Tibial artery (tissue), 4 donors: ENCODE measurements around the gene CERK.

ENCODE experiments used
- DNase-seq, 2 donors: peaks; one replicate each; pipeline ENCODE4 v3.0.0-alpha.2; 2019
- H3K27ac ChIP-seq, 2 donors: fragments of 200-600 bp; sonication (generic) in 1 of 2; 1 replicate in 1 of 2; 2 replicates in 1 of 2; pipeline ENCODE4 v1.5.1; 2018 to 2019; ENCODE audit warnings: mild to moderate bottlenecking in 1 of 2
- H3K27me3 ChIP-seq, 2 donors: fragments of 200-600 bp; sonication (generic) in 1 of 2; one replicate each; pipeline versions ENCODE4 v1.5.1 to v1.6.0; 2016 to 2019
- H3K36me3 ChIP-seq, 3 donors: fragments of 200-600 bp; sonication (generic) in 2 of 3; one replicate each; pipeline ENCODE4 v1.5.1; 2016 to 2019; ENCODE audit warnings: mild to moderate bottlenecking in 2 of 3
- H3K4me1 ChIP-seq, 4 donors: fragments of 200-600 bp; sonication (generic) in 2 of 4; 1 replicate in 3 of 4; 2 replicates in 1 of 4; pipeline ENCODE4 v1.5.1; 2016 to 2019
- H3K4me3 ChIP-seq, 2 donors: fragments of 200-600 bp; sonication (generic) in 1 of 2; 1 replicate in 1 of 2; 2 replicates in 1 of 2; pipeline ENCODE4 v1.5.1; 2018 to 2019; ENCODE audit warnings: mild to moderate bottlenecking in 2 of 2
- H3K9me3 ChIP-seq, 3 donors: fragments of 200-600 bp; sonication (generic) in 1 of 3; one replicate each; pipeline ENCODE4 v1.5.1; 2016 to 2019
- intact Hi-C: fragments of 100-400 bp; cut with DNase I; formaldehyde crosslinking; loops from one replicate; pipeline ENCODE4 v1.15.0; 2023; ENCODE audit warnings: low total_unique reads
- TF ChIP-seq, protein P1 (sequence below), 2 experiments: fragments of 200-600 bp in 1 of 2; fragments of 450-650 bp in 1 of 2; IDR thresholded peaks; one replicate each; pipeline ENCODE4 v1.5.1; 2017 to 2019; ENCODE audit warnings: antibody characterized with exemption in 2 of 2, mild to moderate bottlenecking in 1 of 2, moderate library complexity in 1 of 2

Gene CERK

DNA sequence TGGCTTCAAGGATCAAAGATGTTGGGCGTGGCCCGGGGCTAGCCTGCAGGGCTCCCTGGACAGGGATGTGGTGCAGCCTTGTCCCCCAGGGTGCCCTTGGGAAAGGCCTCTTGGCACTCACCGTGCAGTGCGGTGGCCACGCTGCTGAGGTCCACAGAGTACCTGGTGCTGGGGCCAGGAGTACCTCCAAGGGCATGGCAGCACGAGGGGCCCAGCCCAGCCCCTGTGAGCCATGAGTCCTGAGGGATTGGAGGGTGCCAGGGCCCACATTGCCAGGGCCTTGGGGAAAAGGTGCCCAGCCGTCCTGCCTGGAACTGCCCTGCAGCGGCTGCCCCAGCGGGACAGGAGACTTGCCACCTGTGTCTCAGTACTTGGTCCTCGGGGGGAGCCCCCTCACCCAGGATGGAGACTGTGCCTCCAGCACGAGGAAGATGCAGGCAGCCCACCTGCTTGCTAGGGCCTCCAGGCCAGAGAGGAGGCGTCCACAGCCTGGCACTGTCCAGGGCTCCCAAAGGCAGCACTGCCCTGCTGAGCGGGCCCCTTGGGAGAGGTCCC, 73.7 kb downstream of the CERK start:
- Histone ChIP-seq H3K4me3 (no peak overlapping the region), H3K4me1 (peaks cover 0 to 3% (median 0%) of the 10 kb centered on the region in 4 donors), H3K27ac (no peak overlapping the region), H3K27me3 (no peaks in the 10 kb centered on the region), H3K36me3 (peaks cover 0 to 72% (median 34%) of the 10 kb centered on the region in 3 donors), H3K9me3 (no peaks in the 10 kb centered on the region)
- intact Hi-C loops, result no loop called here
- DNase-seq, result no peak
- TF ChIP-seq, protein P1, sequence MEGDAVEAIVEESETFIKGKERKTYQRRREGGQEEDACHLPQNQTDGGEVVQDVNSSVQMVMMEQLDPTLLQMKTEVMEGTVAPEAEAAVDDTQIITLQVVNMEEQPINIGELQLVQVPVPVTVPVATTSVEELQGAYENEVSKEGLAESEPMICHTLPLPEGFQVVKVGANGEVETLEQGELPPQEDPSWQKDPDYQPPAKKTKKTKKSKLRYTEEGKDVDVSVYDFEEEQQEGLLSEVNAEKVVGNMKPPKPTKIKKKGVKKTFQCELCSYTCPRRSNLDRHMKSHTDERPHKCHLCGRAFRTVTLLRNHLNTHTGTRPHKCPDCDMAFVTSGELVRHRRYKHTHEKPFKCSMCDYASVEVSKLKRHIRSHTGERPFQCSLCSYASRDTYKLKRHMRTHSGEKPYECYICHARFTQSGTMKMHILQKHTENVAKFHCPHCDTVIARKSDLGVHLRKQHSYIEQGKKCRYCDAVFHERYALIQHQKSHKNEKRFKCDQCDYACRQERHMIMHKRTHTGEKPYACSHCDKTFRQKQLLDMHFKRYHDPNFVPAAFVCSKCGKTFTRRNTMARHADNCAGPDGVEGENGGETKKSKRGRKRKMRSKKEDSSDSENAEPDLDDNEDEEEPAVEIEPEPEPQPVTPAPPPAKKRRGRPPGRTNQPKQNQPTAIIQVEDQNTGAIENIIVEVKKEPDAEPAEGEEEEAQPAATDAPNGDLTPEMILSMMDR (IDR thresholded peaks at IDR 0.05), result no peak

DNA sequence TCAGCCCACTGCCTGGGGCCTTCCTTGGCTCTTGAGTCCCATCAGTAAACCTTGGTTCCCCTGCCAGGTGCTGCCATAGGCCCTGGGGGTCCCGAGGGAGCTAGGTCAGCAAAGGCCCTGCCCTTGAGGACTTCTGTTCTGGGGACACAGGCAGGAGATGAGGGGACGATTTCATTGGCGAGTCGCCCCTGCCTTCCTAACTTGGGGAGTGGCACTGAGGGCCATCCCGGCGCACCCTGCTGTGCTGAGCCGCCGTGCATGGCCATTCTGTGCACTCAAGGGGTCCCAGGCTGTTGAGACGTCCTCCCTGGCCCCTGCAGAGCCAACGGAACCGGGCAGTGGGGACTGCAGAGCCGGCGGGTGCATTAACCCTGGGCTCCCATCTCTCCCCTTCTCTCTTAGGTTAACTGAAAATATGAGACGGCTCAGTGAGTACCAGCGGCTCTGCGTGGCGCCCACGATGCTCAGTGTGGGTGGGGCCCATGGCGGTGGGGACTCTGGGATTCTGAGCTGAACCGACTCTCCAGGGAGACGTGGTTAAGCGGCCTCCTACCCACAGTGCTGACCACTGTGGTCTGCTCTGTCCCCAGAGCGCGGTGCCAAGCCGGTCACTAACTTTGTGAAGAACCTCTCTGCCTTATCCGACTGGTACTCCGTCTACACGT, 74.5 kb downstream of the CERK start:
- no peak for DNase-seq
- Histone ChIP-seq H3K4me3 (no peak overlapping the region), H3K27me3 (no peaks in the 10 kb centered on the region), H3K36me3 (peaks cover 0 to 71% (median 32%) of the 10 kb centered on the region in 3 donors), H3K27ac (no peak overlapping the region), H3K9me3 (no peaks in the 10 kb centered on the region), H3K4me1 (peaks cover 0 to 3% (median 0%) of the 10 kb centered on the region in 4 donors)
- intact Hi-C loops, result no loop called here
- TF ChIP-seq, protein P1 (IDR thresholded peaks at IDR 0.05), result no peak

DNA sequence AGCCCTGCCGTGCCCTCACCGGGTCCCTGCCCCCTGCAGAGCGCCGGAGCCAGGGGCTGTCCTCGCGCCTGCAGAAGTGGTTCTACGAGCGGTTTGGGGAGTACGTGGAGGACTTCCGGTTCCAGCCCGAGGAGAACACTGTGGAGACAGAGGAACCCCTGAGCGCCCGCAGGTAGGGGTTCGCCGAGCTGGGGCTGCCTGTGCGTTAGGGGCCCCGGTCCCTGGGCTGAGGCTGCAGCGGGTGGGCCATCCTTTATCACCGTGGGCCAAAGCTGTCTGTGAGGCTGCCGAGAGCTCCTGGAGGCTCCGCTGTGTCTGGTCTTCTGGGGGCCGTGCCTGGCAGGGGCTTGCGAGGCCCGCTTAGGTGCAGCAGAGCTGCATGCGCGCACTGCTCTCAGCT, 75.1 kb downstream of the CERK start:
- H3K36me3 ChIP-seq, result peaks cover 0 to 67% (median 26%) of the 10 kb centered on the region in 3 donors
- H3K27ac ChIP-seq, result no peak overlapping the region
- DNase-seq, result no peak
- TF ChIP-seq, protein P1 (IDR thresholded peaks at IDR 0.05), result no peak
- H3K4me1 ChIP-seq, result peaks cover 0 to 3% (median 0%) of the 10 kb centered on the region in 4 donors
- intact Hi-C loops, result no loop called here
- H3K9me3 ChIP-seq, result no peaks in the 10 kb centered on the region
- no peaks in the 10 kb centered on the region for H3K27me3 ChIP-seq
- H3K4me3 ChIP-seq, result no peak overlapping the region

DNA sequence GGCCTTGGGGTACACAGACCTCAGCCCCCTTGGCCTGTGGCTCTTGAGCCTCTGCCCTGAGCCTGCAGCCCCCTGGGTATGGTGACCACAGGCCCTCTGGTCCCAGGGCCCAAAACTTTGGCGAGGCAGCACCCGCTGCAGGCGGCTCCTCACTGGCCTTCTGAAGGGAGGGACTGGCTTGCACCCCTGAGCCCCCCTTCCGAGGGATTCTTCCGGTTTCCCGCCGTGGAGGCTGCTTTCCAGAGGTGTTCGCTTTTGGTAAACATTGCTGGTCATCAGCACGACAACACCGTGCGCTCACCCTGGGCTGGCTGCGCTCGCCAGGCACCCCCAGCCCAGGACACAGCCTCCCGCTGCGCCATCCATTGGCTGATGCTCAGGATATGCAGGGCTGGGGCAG, 75.8 kb downstream of the CERK start:
- Histone ChIP-seq H3K36me3 (peaks cover 0 to 59% (median 18%) of the 10 kb centered on the region in 3 donors), H3K4me1 (peaks cover 0 to 3% (median 0%) of the 10 kb centered on the region in 4 donors), H3K9me3 (no peaks in the 10 kb centered on the region), H3K27me3 (no peaks in the 10 kb centered on the region), H3K4me3 (no peak overlapping the region), H3K27ac (no peak overlapping the region)
- no peak for DNase-seq
- TF ChIP-seq, protein P1 (IDR thresholded peaks at IDR 0.05), result no peak
- intact Hi-C loops, result no loop called here

DNA sequence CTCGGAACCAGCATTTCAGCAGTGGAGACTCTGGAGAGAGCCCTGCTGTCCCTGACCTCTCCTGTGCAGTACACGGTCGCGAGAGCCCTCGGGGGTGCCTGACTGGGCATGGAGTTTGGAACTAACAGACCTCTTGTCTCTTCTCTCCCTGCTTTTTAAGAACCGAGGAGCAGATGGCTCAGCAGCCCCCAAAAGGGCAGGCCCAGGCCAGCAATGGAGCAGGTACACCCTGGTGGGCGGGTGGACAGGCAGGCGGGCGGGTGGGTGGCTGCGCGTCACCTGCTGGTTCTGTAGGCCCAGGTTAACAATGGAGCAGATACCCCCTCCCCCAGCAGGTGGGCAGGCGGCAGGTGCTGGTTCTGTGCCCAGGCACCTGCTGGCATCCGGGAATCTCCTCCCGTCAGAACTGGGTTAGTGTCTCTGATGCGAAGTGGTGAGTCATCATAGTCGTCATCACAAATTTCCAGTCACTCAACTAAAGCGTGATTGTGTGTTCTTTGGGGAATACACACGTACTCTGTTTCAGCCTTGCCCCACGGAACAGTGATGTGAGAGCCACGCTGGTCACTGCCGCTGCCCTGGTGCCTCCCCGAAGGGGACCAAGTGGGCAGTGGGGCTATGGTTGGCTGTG, 76.7 kb downstream of the CERK start:
- H3K36me3 ChIP-seq, result peaks cover 0 to 50% (median 10%) of the 10 kb centered on the region in 3 donors
- H3K27me3 ChIP-seq, result no peaks in the 10 kb centered on the region
- DNase-seq, result no peak
- no peak overlapping the region for H3K27ac ChIP-seq
- H3K9me3 ChIP-seq, result no peaks in the 10 kb centered on the region
- intact Hi-C loops, result no loop called here
- TF ChIP-seq, protein P1 (IDR thresholded peaks at IDR 0.05), result no peak
- H3K4me3 ChIP-seq, result no peak overlapping the region
- H3K4me1 ChIP-seq, result peaks cover 0 to 3% (median 0%) of the 10 kb centered on the region in 4 donors
